OCI-LY1 (cell line): ENCODE data around the gene CAPG.

Experiments
- H2AFZ ChIP-seq: fragments of 200-600 bp; sonication (generic), shearing (Covaris generic); 2 replicates; pipeline ENCODE4 v1.6.0; 2014; ENCODE audit warnings: antibody characterized with exemption, mild to moderate bottlenecking, low read length
- H3F3A ChIP-seq: fragments of 200-600 bp; sonication (generic), shearing (Covaris generic); 2 replicates; pipeline ENCODE4 v1.6.0; 2014; ENCODE audit warnings: mild to moderate bottlenecking, antibody characterized with exemption, low read length, moderate library complexity; ENCODE audit not compliant: insufficient read depth
- H3K27ac ChIP-seq: fragments of 200-600 bp; sonication (generic); 2 replicates; pipeline ENCODE4 v1.5.1; 2014; ENCODE audit warnings: low read length, mixed run types, mild to moderate bottlenecking, low read depth; ENCODE audit not compliant: poor library complexity, severe bottlenecking
- H3K27me3 ChIP-seq: fragments of 200-600 bp; sonication (generic); 2 replicates; pipeline ENCODE4 v1.6.0; 2014; ENCODE audit warnings: antibody characterized with exemption, mild to moderate bottlenecking, low read length, moderate library complexity; ENCODE audit not compliant: insufficient read depth
- H3K36me3 ChIP-seq: fragments of 200-600 bp; sonication (generic); 2 replicates; pipeline ENCODE4 v1.6.1; 2014; ENCODE audit warnings: mild to moderate bottlenecking, antibody characterized with exemption, low read length, moderate library complexity, mixed read lengths; ENCODE audit not compliant: insufficient read depth
- H3K4me1 ChIP-seq: fragments of 200-600 bp; sonication (generic); 2 replicates; pipeline ENCODE4 v1.5.1; 2014; ENCODE audit warnings: mild to moderate bottlenecking, low read length, moderate library complexity; ENCODE audit not compliant: insufficient read depth, severe bottlenecking
- H3K4me2 ChIP-seq: fragments of 200-600 bp; sonication (generic), shearing (Covaris generic); 2 replicates; pipeline ENCODE4 v1.6.1; 2014; ENCODE audit warnings: low read length
- H3K4me3 ChIP-seq: fragments of 200-600 bp; sonication (generic); 2 replicates; pipeline ENCODE4 v1.5.1; 2014; ENCODE audit warnings: low read length, low read depth, mild to moderate bottlenecking, mixed read lengths; ENCODE audit not compliant: poor library complexity, severe bottlenecking
- H3K79me2 ChIP-seq: fragments of 200-600 bp; shearing (Covaris generic); 2 replicates; pipeline ENCODE4 v1.6.1; 2016; ENCODE audit warnings: mixed run types, low read length, mixed read lengths; ENCODE audit not compliant: insufficient read depth
- H3K9ac ChIP-seq: fragments of 200-600 bp; sonication (generic), shearing (Covaris generic); 2 replicates; pipeline ENCODE4 v1.6.1; 2014; ENCODE audit warnings: mild to moderate bottlenecking, low read length, mixed read lengths
- H3K9me2 ChIP-seq: fragments of 200-600 bp; sonication (generic), shearing (Covaris generic); 2 replicates; pipeline ENCODE4 v1.6.1; 2014; ENCODE audit warnings: low read depth, mild to moderate bottlenecking, low read length, mixed read lengths
- H3K9me3 ChIP-seq: fragments of 200-600 bp; shearing (Covaris generic); 2 replicates; pipeline ENCODE4 v1.6.1; 2014; ENCODE audit warnings: low read length, mixed read lengths
- H4K20me1 ChIP-seq: fragments of 200-600 bp; sonication (generic), shearing (Covaris generic); 2 replicates; pipeline ENCODE4 v1.6.0; 2016; ENCODE audit warnings: mild to moderate bottlenecking, low read length; ENCODE audit not compliant: insufficient read depth
- EZH2 ChIP-seq: fragments of 200-600 bp; sonication (generic), shearing (Covaris generic); IDR thresholded peaks from 2 replicates; pipeline ENCODE4 v1.8.0; 2017; ENCODE audit warnings: borderline replicate concordance, mixed run types, mild to moderate bottlenecking, antibody characterized with exemption, low read length, moderate library complexity, mixed read lengths
- TF ChIP-seq, protein P1 (sequence below): fragments of 200-600 bp; sonication (generic), shearing (Covaris generic); IDR thresholded peaks from 2 replicates; pipeline ENCODE4 v1.5.1; 2017; ENCODE audit warnings: mild to moderate bottlenecking, antibody characterized with exemption, low read length, moderate library complexity, mixed read lengths

Gene CAPG

DNA sequence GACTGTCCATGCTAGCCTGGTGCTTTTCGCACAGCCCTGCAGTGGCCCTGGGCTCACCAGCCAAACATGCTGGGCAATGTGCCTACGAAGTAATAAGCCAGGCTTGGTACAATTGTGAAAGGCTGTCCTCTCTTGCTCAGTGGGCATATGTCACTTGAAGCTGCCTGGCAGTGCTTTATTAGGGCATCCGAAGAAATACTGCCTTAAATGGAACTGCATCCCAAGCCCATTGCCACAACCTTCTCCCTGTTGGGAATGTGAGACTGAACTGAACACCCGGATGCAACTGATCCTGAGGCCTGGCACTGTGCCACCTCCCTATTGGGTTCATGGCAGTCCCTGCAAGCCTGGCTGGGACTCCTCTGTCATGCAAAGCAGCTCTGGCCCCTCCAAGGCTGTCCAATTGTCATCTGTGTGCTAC, 15.9 kb downstream of the CAPG start:
- TF ChIP-seq EZH2 = no peak
- TF ChIP-seq, protein P1, sequence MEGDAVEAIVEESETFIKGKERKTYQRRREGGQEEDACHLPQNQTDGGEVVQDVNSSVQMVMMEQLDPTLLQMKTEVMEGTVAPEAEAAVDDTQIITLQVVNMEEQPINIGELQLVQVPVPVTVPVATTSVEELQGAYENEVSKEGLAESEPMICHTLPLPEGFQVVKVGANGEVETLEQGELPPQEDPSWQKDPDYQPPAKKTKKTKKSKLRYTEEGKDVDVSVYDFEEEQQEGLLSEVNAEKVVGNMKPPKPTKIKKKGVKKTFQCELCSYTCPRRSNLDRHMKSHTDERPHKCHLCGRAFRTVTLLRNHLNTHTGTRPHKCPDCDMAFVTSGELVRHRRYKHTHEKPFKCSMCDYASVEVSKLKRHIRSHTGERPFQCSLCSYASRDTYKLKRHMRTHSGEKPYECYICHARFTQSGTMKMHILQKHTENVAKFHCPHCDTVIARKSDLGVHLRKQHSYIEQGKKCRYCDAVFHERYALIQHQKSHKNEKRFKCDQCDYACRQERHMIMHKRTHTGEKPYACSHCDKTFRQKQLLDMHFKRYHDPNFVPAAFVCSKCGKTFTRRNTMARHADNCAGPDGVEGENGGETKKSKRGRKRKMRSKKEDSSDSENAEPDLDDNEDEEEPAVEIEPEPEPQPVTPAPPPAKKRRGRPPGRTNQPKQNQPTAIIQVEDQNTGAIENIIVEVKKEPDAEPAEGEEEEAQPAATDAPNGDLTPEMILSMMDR = no peak
- H4K20me1 ChIP-seq = no peaks in the 10 kb centered on the region
- H3K4me2 ChIP-seq = no peak overlapping the region
- H3K9me3 ChIP-seq = no peaks in the 10 kb centered on the region
- no peaks in the 10 kb centered on the region for H3K9me2 ChIP-seq
- H3K27me3 ChIP-seq = no peaks in the 10 kb centered on the region
- peaks cover 13% of the 10 kb centered on the region for H3K4me1 ChIP-seq
- H3K9ac ChIP-seq = no peak overlapping the region
- H3F3A ChIP-seq = no peaks in the 10 kb centered on the region
- H3K4me3 ChIP-seq = no peak overlapping the region
- no peaks in the 10 kb centered on the region for H3K36me3 ChIP-seq
- H3K27ac ChIP-seq = no peak overlapping the region
- no peaks in the 10 kb centered on the region for H3K79me2 ChIP-seq
- no peak overlapping the region for H2AFZ ChIP-seq

DNA sequence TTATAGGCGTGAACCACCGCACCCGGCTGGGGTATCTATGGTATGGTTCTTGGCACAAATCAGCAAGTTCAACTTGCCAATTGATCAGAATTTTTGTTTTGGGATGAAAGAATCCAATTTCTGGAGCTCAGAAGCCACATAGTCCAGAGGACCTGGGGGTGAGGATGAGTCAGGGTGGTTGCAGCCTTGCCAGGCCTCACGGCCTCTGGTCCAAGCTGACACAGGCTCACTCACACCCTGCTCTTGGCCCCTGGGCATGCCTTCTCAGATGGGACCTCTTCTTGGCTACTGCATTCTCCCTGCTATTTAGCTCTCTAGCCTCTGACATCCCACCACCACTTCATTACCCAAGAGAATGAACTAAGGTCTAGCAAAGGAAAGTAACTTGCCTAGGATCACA, 16.3 kb downstream of the CAPG start:
- H3K9me3 ChIP-seq = no peaks in the 10 kb centered on the region
- no peaks in the 10 kb centered on the region for H3K36me3 ChIP-seq
- H4K20me1 ChIP-seq = no peaks in the 10 kb centered on the region
- no peak overlapping the region for H3K9ac ChIP-seq
- H3K9me2 ChIP-seq = no peaks in the 10 kb centered on the region
- H3K27ac ChIP-seq = no peak overlapping the region
- H3K4me1 ChIP-seq = peaks cover 13% of the 10 kb centered on the region
- H3K27me3 ChIP-seq = no peaks in the 10 kb centered on the region
- no peak overlapping the region for H3K4me3 ChIP-seq
- H3K79me2 ChIP-seq = no peaks in the 10 kb centered on the region
- no peak overlapping the region for H3K4me2 ChIP-seq
- no peaks in the 10 kb centered on the region for H3F3A ChIP-seq
- TF ChIP-seq, protein P1 = no peak
- H2AFZ ChIP-seq = no peak overlapping the region

DNA sequence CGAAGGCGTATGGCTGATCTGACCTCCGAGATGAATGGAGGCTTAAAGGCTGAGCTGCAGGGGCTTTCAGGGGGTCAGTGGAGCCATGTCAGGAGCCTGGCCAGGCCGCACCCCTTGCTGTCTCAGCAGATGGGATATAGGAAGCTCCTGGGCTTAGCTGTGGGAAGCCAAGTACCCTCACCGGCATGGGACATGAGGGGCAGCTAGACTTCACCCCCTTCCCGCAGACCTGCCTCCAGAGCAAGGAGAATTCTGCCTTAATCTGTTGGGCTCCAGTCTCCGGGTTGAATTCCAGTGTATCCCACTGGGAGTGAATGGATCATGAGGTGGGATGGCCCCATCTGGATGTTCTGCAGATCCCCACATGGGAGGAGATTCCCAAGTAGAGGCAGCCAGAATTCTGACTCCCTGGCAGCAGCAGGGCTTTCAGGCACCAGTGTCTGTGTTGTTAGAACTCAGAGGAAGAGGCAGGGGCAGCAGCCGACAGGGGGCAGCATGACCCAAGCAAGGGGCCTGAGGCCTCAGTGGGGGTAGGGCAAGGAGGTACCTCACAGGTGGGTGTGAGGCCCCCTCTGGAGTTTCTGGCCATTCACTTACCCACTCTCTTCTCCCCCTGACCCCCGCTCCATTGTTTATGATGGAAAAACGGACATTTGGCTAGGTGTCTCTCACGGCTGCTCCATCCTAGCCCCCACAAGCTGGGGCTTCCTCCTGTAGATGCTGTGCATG, 19.1 kb downstream of the CAPG start:
- Histone ChIP-seq H2AFZ (no peak overlapping the region), H3K9me2 (no peaks in the 10 kb centered on the region), H3K4me3 (no peak overlapping the region), H3K4me1 (peaks cover 13% of the 10 kb centered on the region), H4K20me1 (no peaks in the 10 kb centered on the region), H3K79me2 (no peaks in the 10 kb centered on the region), H3K27me3 (no peaks in the 10 kb centered on the region), H3K27ac (no peak overlapping the region), H3K36me3 (peaks cover 3% of the 10 kb centered on the region; the same call in 1 of the 2 replicates), H3K9ac (no peak overlapping the region), H3K4me2 (no peak overlapping the region), H3K9me3 (no peaks in the 10 kb centered on the region), H3F3A (no peaks in the 10 kb centered on the region)
- TF ChIP-seq EZH2 = no peak
- TF ChIP-seq, protein P1 = peak; percentile 95
